Measurements from ENCODE around the gene SIVA1. TPM values are rescaled to one million over a fixed set of nuclear protein-coding genes. Genes with fewer than 3 reads are reported as not detected.

The SIVA1 gene
- total and polyA plus RNA-seq, 4 donors = 67.5 to 212 (median 128) TPM

DNA sequence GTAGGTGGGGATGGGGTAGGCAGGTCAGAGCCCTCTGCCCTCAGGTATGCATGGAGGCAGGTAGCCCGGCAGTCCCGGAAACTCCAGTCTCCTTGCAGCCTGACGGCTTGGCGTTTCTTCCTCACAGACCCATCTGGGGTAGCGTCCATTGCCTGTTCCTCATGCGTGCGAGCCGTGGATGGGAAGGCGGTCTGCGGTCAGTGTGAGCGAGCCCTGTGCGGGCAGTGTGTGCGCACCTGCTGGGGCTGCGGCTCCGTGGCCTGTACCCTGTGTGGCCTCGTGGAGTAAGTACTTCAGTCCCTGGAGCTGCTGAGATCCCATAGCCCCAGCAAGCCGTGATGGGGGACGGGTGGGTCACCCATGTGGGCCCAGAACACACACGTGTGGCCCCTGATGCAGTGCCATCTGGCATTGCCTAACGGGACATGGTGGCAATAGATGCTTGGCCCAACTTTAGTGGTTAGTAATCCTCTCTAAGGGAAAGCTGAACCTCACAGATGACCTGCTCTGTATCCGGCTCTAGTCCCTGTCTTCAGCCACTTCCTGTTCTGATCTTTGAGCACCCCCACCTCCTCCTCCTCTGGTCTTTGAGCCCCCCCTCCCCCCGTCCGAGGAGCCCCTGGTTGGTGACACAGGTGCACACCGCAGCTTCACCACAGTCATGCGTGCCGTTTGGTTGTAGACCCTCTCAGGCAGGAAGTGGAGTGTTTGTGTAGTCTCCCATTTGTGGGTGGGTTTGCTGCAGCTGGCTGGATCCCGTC, 3.7 kb downstream of the SIVA1 start:
- DNase-seq (no peak), ATAC-seq (ENCODE audit: insufficient read depth, low FRiP score) (no peak)
- H3K9ac ChIP-seq (ENCODE audit: insufficient read depth in 1 of 2, low read length in 2 of 2) = no peak overlapping the region
- H3K36me3 ChIP-seq (ENCODE audit: control insufficient read depth in 4 of 4, insufficient read depth in 4 of 4, low read length in 4 of 4) = peaks cover 0 to 50% (median 31%) of the 10 kb centered on the region in 4 donors
- peaks cover 0 to 21% (median 9%) of the 10 kb centered on the region in 5 donors for H3K4me1 ChIP-seq (ENCODE audit: control insufficient read depth in 5 of 5, insufficient read depth in 5 of 5, low read length in 5 of 5)
- TF ChIP-seq, protein P1, sequence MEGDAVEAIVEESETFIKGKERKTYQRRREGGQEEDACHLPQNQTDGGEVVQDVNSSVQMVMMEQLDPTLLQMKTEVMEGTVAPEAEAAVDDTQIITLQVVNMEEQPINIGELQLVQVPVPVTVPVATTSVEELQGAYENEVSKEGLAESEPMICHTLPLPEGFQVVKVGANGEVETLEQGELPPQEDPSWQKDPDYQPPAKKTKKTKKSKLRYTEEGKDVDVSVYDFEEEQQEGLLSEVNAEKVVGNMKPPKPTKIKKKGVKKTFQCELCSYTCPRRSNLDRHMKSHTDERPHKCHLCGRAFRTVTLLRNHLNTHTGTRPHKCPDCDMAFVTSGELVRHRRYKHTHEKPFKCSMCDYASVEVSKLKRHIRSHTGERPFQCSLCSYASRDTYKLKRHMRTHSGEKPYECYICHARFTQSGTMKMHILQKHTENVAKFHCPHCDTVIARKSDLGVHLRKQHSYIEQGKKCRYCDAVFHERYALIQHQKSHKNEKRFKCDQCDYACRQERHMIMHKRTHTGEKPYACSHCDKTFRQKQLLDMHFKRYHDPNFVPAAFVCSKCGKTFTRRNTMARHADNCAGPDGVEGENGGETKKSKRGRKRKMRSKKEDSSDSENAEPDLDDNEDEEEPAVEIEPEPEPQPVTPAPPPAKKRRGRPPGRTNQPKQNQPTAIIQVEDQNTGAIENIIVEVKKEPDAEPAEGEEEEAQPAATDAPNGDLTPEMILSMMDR (IDR thresholded peaks at IDR 0.05; ENCODE audit: control extremely low read depth, extremely low read depth) = no peak
- H3K27ac ChIP-seq (ENCODE audit: low read depth in 1 of 2, low read length in 1 of 2) = no peak overlapping the region
- H3K4me3 ChIP-seq = no peak overlapping the region
- 82 to 83% methylated on average over 27 of the region's 27 CpGs for WGBS, 2 donors
- no peaks in the 10 kb centered on the region for H3K27me3 ChIP-seq (ENCODE audit: control insufficient read depth in 3 of 3, insufficient read depth in 3 of 3, low read length in 2 of 3)
- no peaks in the 10 kb centered on the region for H3K9me3 ChIP-seq (ENCODE audit: control insufficient read depth in 4 of 4, insufficient read depth in 3 of 4, low read length in 3 of 4)

- H3K9me3 ChIP-seq (ENCODE audit: control insufficient read depth in 4 of 4, insufficient read depth in 3 of 4, low read length in 3 of 4) = no peaks in the 10 kb centered on the region
- TF ChIP-seq, protein P1 (IDR thresholded peaks at IDR 0.05; ENCODE audit: control extremely low read depth, extremely low read depth) = no peak
- H3K27me3 ChIP-seq (ENCODE audit: control insufficient read depth in 3 of 3, insufficient read depth in 3 of 3, low read length in 2 of 3) = no peaks in the 10 kb centered on the region
- H3K9ac ChIP-seq (ENCODE audit: insufficient read depth in 1 of 2, low read length in 2 of 2) = no peak overlapping the region
- H3K4me1 ChIP-seq (ENCODE audit: control insufficient read depth in 5 of 5, insufficient read depth in 5 of 5, low read length in 5 of 5) = peaks cover 0 to 18% (median 7%) of the 10 kb centered on the region in 5 donors
- H3K4me3 ChIP-seq = no peak overlapping the region
- ATAC-seq (ENCODE audit: insufficient read depth, low FRiP score) = no peak
- peaks cover 0 to 50% (median 31%) of the 10 kb centered on the region in 4 donors for H3K36me3 ChIP-seq (ENCODE audit: control insufficient read depth in 4 of 4, insufficient read depth in 4 of 4, low read length in 4 of 4)
- H3K27ac ChIP-seq (ENCODE audit: low read depth in 1 of 2, low read length in 1 of 2) = no peak overlapping the region
- DNase-seq = no peak
- 90 to 92% methylated on average over 10 of the region's 10 CpGs for WGBS, 2 donors
These were observed 4.3 kb downstream of the SIVA1 start for GRCh38 chr14:104757238-104757585.

DNA sequence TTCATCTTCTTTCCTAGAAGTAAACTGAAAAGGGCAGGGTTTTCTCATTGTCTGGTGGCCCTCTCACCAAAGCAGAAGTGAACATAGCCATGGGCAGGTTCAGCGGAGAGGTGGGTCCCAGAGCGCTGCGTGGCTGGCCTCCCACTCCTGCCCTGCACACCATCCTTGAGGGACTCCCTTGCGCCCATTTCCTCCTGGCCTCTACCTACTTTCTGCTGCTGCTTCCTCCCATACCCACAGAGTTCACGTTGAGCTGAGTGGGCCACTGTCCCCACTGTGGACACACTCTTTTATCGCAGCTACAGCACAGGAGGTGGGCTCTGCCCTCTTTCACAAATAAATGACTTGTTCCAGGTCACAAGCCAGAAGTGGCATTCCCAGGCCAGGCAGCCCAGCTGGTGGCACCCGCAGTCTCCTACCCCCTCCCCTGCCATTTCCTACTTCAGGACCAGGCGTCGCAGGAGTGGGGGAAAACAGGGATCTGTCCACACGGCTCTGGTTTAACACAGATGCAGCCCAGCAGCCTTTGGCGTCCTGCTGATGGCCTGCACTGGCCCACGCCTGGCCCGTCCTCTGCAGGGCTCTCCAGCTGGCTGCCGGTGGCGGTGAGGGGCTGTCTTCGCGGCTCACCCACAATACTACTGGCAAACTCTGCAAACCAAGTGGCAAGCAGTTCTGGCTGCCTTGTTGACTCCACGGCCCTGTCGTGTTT, 4.9 kb downstream of the SIVA1 start:
- no peak overlapping the region for H3K27ac ChIP-seq (ENCODE audit: low read depth in 1 of 2, low read length in 1 of 2)
- H3K4me3 ChIP-seq = no peak overlapping the region
- ATAC-seq (ENCODE audit: insufficient read depth, low FRiP score) (no peak), DNase-seq (no peak)
- WGBS, 2 donors = 93 to 95% methylated on average over 19 of the region's 19 CpGs
- H3K27me3 ChIP-seq (ENCODE audit: control insufficient read depth in 3 of 3, insufficient read depth in 3 of 3, low read length in 2 of 3) = no peaks in the 10 kb centered on the region
- H3K9ac ChIP-seq (ENCODE audit: insufficient read depth in 1 of 2, low read length in 2 of 2) = no peak overlapping the region
- TF ChIP-seq, protein P1 (IDR thresholded peaks at IDR 0.05; ENCODE audit: control extremely low read depth, extremely low read depth) = no peak
- H3K4me1 ChIP-seq (ENCODE audit: control insufficient read depth in 5 of 5, insufficient read depth in 5 of 5, low read length in 5 of 5) = peaks cover 0 to 15% (median 6%) of the 10 kb centered on the region in 5 donors
- no peaks in the 10 kb centered on the region for H3K9me3 ChIP-seq (ENCODE audit: control insufficient read depth in 4 of 4, insufficient read depth in 3 of 4, low read length in 3 of 4)
- H3K36me3 ChIP-seq (ENCODE audit: control insufficient read depth in 4 of 4, insufficient read depth in 4 of 4, low read length in 4 of 4) = peaks cover 0 to 50% (median 31%) of the 10 kb centered on the region in 4 donors
